ENCODE results near the gene MT1B. TPM values are rescaled to one million over a fixed set of nuclear protein-coding genes. Genes with fewer than 3 reads are reported as not detected.

The MT1B gene
- total RNA-seq, 4 donors from 2014 or later: not detected

GRCh38 chr16:56689171-56689570 is 37.5 kb downstream of the MT1B start:
- WGBS: 66% methylated on average over 3 of the region's 3 CpGs
- Histone ChIP-seq H3K4me1 (peaks cover 36% of the 10 kb centered on the region), H3K27ac (no peak overlapping the region), H3K4me3 (no peak overlapping the region), H3K9me3 (no peaks in the 10 kb centered on the region), H3K36me3 (no peaks in the 10 kb centered on the region), H3K27me3 (no peaks in the 10 kb centered on the region)
- TF ChIP-seq CTCF (IDR thresholded peaks at IDR 0.05): no peak
- TF ChIP-seq EP300 (IDR thresholded peaks at IDR 0.05): no peak
- TF ChIP-seq POLR2AphosphoS5 (IDR thresholded peaks at IDR 0.05): no peak
- TF ChIP-seq POLR2A (IDR thresholded peaks at IDR 0.05): no peak
- no peak for DNase-seq (ENCODE audit: low spot score in 2 of 2)

- Histone ChIP-seq H3K9me3 (no peaks in the 10 kb centered on the region), H3K4me3 (no peak overlapping the region), H3K27ac (no peak overlapping the region), H3K4me1 (peaks cover 25% of the 10 kb centered on the region), H3K27me3 (no peaks in the 10 kb centered on the region), H3K36me3 (no peaks in the 10 kb centered on the region)
- no peak for DNase-seq (ENCODE audit: low spot score in 2 of 2)
- 62% methylated on average over 3 of the region's 4 CpGs for WGBS
- TF ChIP-seq POLR2A (IDR thresholded peaks at IDR 0.05): no peak
- TF ChIP-seq CTCF (IDR thresholded peaks at IDR 0.05): no peak
- no peak for TF ChIP-seq POLR2AphosphoS5 (IDR thresholded peaks at IDR 0.05)
- TF ChIP-seq EP300 (IDR thresholded peaks at IDR 0.05): no peak
Observed at GRCh38 chr16:56690420-56691122, 38.9 kb downstream of the MT1B start.

GRCh38 chr16:56691885-56692284 is 40.2 kb downstream of the MT1B start:
- H3K27ac ChIP-seq: no peak overlapping the region
- WGBS: no CpG with 5 or more reads among the region's 4 CpGs

GRCh38 chr16:56695246-56695645 is 43.6 kb downstream of the MT1B start:
- Histone ChIP-seq H3K27ac (no peak overlapping the region), H3K9me3 (no peaks in the 10 kb centered on the region), H3K4me1 (peaks cover 15% of the 10 kb centered on the region), H3K4me3 (no peak overlapping the region), H3K36me3 (no peaks in the 10 kb centered on the region), H3K27me3 (no peaks in the 10 kb centered on the region)
- no CpG with 5 or more reads among the region's 1 CpG for WGBS
- TF ChIP-seq CTCF (IDR thresholded peaks at IDR 0.05): no peak
- no peak for TF ChIP-seq POLR2A (IDR thresholded peaks at IDR 0.05)
- TF ChIP-seq EP300 (IDR thresholded peaks at IDR 0.05): no peak
- no peak for TF ChIP-seq POLR2AphosphoS5 (IDR thresholded peaks at IDR 0.05)
- DNase-seq (ENCODE audit: low spot score in 2 of 2): peak in 1 of 2 donors; percentile 58

More at GRCh38 chr16:56691885-56692284, 40.2 kb downstream of the MT1B start:
- H3K36me3 ChIP-seq: no peaks in the 10 kb centered on the region
- H3K9me3 ChIP-seq: no peaks in the 10 kb centered on the region
- no peaks in the 10 kb centered on the region for H3K27me3 ChIP-seq
- DNase-seq (ENCODE audit: low spot score in 2 of 2): peak in 1 of 2 donors; percentile 61
- TF ChIP-seq CTCF (IDR thresholded peaks at IDR 0.05): no peak
- TF ChIP-seq EP300 (IDR thresholded peaks at IDR 0.05): no peak
- TF ChIP-seq POLR2AphosphoS5 (IDR thresholded peaks at IDR 0.05): peak in 2 of 3 donors; percentile 24 to 34
- peaks cover 21% of the 10 kb centered on the region for H3K4me1 ChIP-seq
- H3K4me3 ChIP-seq: no peak overlapping the region

- no peaks in the 10 kb centered on the region for H3K27me3 ChIP-seq
- H3K4me3 ChIP-seq: no peak overlapping the region
- no peak for DNase-seq (ENCODE audit: low spot score in 2 of 2)
- 93% methylated on average over 5 of the region's 5 CpGs for WGBS
- H3K4me1 ChIP-seq: peaks cover 13% of the 10 kb centered on the region
- no peaks in the 10 kb centered on the region for H3K36me3 ChIP-seq
- TF ChIP-seq EP300 (IDR thresholded peaks at IDR 0.05): no peak
- TF ChIP-seq POLR2AphosphoS5 (IDR thresholded peaks at IDR 0.05): no peak
- TF ChIP-seq CTCF (IDR thresholded peaks at IDR 0.05): no peak
- no peak for TF ChIP-seq POLR2A (IDR thresholded peaks at IDR 0.05)
- no peak overlapping the region for H3K27ac ChIP-seq
- H3K9me3 ChIP-seq: no peaks in the 10 kb centered on the region
Observed at GRCh38 chr16:56697456-56698155, 45.9 kb downstream of the MT1B start.
